Measurements from ENCODE around the gene SNAP25.

- no peak for TF ChIP-seq CTCF (IDR thresholded peaks at IDR 0.05)
- no peak for TF ChIP-seq POLR2AphosphoS5 (IDR thresholded peaks at IDR 0.05; ENCODE audit: insufficient read depth in 1 of 2, low read depth in 1 of 2)
Measured at GRCh38 chr20:10300582-10301446, 82.2 kb downstream of the SNAP25 start.

Data from vagina (tissue), 2 donors.